Endothelial cell of umbilical vein (primary cell): ENCODE results near the gene OR1Q1. TPM values are rescaled to one million over a fixed set of nuclear protein-coding genes. Genes with fewer than 3 reads are reported as not detected.

Experiments used
- BruUV-seq: library from RNA; stranded (reverse); fragments of 400-500 nt; replicated peaks from 2 replicates; lab custom pipeline; 2021; lab: Mats Ljungman, UMichigan
- CTCF ChIA-PET: fragments of 300-600, 350-600 bp; sonication (Branson Sonifier 250); formaldehyde crosslinking; loops from one replicate; lab custom pipeline; 2021; ENCODE audit warnings: antibody characterized with exemption, inconsistent platforms; lab: Charles Lee
- POLR2A ChIA-PET: fragments of 300-600, 350-600 bp; sonication (Branson Sonifier 250); formaldehyde crosslinking; loops from one replicate; lab custom pipeline; 2021; ENCODE audit warnings: antibody characterized with exemption, inconsistent platforms; lab: Charles Lee
- DNase-seq: peaks from one replicate; pipeline ENCODE4 v3.0.0-alpha.2; 2011; ENCODE audit warnings: low read depth, low spot score
- FAIRE-seq: peaks from 2 replicates; lab custom pipeline; 2011; peaks lifted over from hg19 to GRCh38; lab: Jason Lieb, UNC
- H2AFZ ChIP-seq: 2 replicates; pipeline ENCODE4 v1.6.0; 2012; ENCODE audit warnings: low read depth, low read length, control low read depth, inconsistent platforms
- H3K27ac ChIP-seq: 2 replicates; pipeline ENCODE4 v1.5.1; 2011; ENCODE audit warnings: low read depth, mild to moderate bottlenecking, control low read depth, low read length, moderate library complexity; ENCODE audit not compliant: insufficient read depth
- H3K27me3 ChIP-seq, 2 experiments: 2 replicates each; pipeline versions ENCODE4 v1.6.0 to v1.6.1; 2011; ENCODE audit warnings: low read length in 2 of 2, mixed read lengths in 1 of 2; ENCODE audit not compliant: control insufficient read depth in 2 of 2, insufficient read depth in 2 of 2
- H3K36me3 ChIP-seq, 2 experiments: 2 replicates in 1 of 2; 3 replicates in 1 of 2; pipeline ENCODE4 v1.5.1; 2011; ENCODE audit warnings: low read length in 2 of 2, mild to moderate bottlenecking in 1 of 2, moderate library complexity in 1 of 2; ENCODE audit not compliant: control insufficient read depth in 2 of 2, insufficient read depth in 2 of 2; ENCODE audit errors: extremely low read depth in 1 of 2
- H3K4me1 ChIP-seq: 3 replicates; pipeline ENCODE4 v1.5.1; 2011; ENCODE audit warnings: mild to moderate bottlenecking, low read length; ENCODE audit not compliant: control insufficient read depth, insufficient read depth; ENCODE audit errors: extremely low read depth
- H3K4me2 ChIP-seq: 2 replicates; pipeline ENCODE4 v1.6.1; 2011; ENCODE audit warnings: low read length, control low read depth, mixed read lengths; ENCODE audit not compliant: insufficient read depth
- H3K4me3 ChIP-seq, 3 experiments: fragments of 200-600 bp in 1 of 3; sonication (generic), shearing (Covaris generic) in 1 of 3; replicated peaks in 1 of 3; 2 replicates each; pipeline ENCODE4 v1.5.1; 2011 to 2016; ENCODE audit warnings: control low read depth in 3 of 3, low read length in 3 of 3, mild to moderate bottlenecking in 2 of 3, inconsistent platforms in 1 of 3, low read depth in 1 of 3, moderate library complexity in 1 of 3; ENCODE audit not compliant: insufficient read depth in 1 of 3
- H3K79me2 ChIP-seq: 2 replicates; pipeline ENCODE4 v1.6.0; 2012; ENCODE audit warnings: low read length, inconsistent platforms; ENCODE audit not compliant: control insufficient read depth, insufficient read depth
- H3K9ac ChIP-seq: replicated peaks from 2 replicates; pipeline ENCODE3; 2011; ENCODE audit warnings: low read length, control low read depth; ENCODE audit not compliant: insufficient read depth; ENCODE audit errors: extremely low read depth
- H3K9me1 ChIP-seq: replicated peaks from 3 replicates; pipeline ENCODE4 v1.6.0; 2011; ENCODE audit warnings: mild to moderate bottlenecking, low read length; ENCODE audit not compliant: control insufficient read depth, insufficient read depth; ENCODE audit errors: extremely low read depth
- H3K9me3 ChIP-seq: replicated peaks from 2 replicates; pipeline ENCODE4 v1.5.1; 2012; ENCODE audit warnings: low read length, inconsistent platforms; ENCODE audit not compliant: control insufficient read depth, insufficient read depth
- H4K20me1 ChIP-seq: replicated peaks from 2 replicates; pipeline ENCODE3; 2011; ENCODE audit warnings: mild to moderate bottlenecking, low read length; ENCODE audit not compliant: control insufficient read depth, insufficient read depth; ENCODE audit errors: extremely low read depth
- CTCF ChIP-seq, 2 donors: IDR thresholded peaks; 1 replicate in 1 of 2; 2 replicates in 1 of 2; pipeline ENCODE4 v1.5.1; 2011; ENCODE audit warnings: low read length in 2 of 2, mild to moderate bottlenecking in 2 of 2, moderate library complexity in 2 of 2, control low read depth in 1 of 2, inconsistent platforms in 1 of 2, low read depth in 1 of 2; ENCODE audit not compliant: insufficient read depth in 1 of 2; ENCODE audit errors: extremely low read depth in 1 of 2
- EZH2 ChIP-seq: IDR thresholded peaks from 2 replicates; pipeline ENCODE4 v1.6.1; 2012; ENCODE audit warnings: borderline replicate concordance, low read depth, mild to moderate bottlenecking, moderate library complexity, low read length, inconsistent platforms; ENCODE audit not compliant: severe bottlenecking
- GATA2 ChIP-seq: IDR thresholded peaks from 2 replicates; pipeline ENCODE4 v1.7.0; 2011; ENCODE audit warnings: low read depth, mild to moderate bottlenecking, moderate library complexity, mixed read lengths, low read length; ENCODE audit not compliant: insufficient read length, insufficient read depth
- MYC ChIP-seq: IDR thresholded peaks from one replicate; pipeline ENCODE4 v1.6.1; 2011; ENCODE audit warnings: mild to moderate bottlenecking, low read depth, low read length
- POLR2A ChIP-seq: IDR thresholded peaks from 2 replicates; pipeline ENCODE4 v1.6.1; 2012; ENCODE audit warnings: low read depth, mild to moderate bottlenecking, control low read depth, low read length
- POLR2AphosphoS5 ChIP-seq: IDR thresholded peaks from 2 replicates; pipeline ENCODE4 v1.6.1; 2012; ENCODE audit warnings: low read depth, mild to moderate bottlenecking, control low read depth, low read length, moderate library complexity; ENCODE audit not compliant: insufficient read depth
- dilution Hi-C: fragments of 300-500 bp; cut with MboI; formaldehyde crosslinking; loops from one replicate; pipeline ENCODE4 v1.15.0; 2019; ENCODE audit warnings: low sequenced_read_pairs; ENCODE audit not compliant: extremely low pct_ligation_motif_present
- intact Hi-C: fragments of 100-400 bp; cut with micrococcal nuclease; formaldehyde crosslinking; loops from one replicate; pipeline ENCODE4 v1.10.0; 2022
- polyA plus RNA-seq, 4 experiments: library from polyadenylated mRNA; depleted of rRNA in 3 of 4; stranded (reverse) in 3 of 4; unstranded in 1 of 4; fragments of >200 nt; gene quantifications; 2 replicates each; pipeline versions ENCODE4 v1.2.1 to v1.2.3, GENCODE V29; 2011 to 2012; ENCODE audit warnings: missing spikeins in 1 of 4
- total RNA-seq: library from RNA; stranded (reverse); gene quantifications from 2 replicates; pipeline ENCODE4 v1.2.3, GENCODE V29; 2021

The OR1Q1 gene
- total and polyA plus RNA-seq, 2 donors (not counting 3 experiments of a cell fraction or from before 2014, with no cell fraction given): not detected

DNA sequence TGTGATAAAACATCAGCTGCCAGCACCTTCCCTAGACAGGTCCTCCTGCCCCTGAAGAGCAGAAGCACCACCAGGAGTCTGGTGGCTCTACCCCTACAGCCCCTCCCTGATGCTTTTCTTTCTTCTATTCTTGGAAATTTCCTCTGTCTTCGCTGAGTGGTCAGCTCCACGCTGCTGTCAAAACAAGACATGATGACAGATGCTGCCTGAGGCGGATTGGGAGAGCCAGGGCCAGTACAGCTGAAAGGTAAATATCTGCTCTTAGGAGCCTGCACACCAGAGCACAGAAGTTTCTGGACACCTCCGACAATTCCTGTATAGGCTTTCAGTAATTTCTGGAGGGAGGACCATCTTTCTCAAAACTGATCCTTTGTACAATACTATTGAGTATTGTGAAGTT, 4.7 kb upstream of the OR1Q1 start:
- FAIRE-seq (no peak), DNase-seq (no peak)
- intact Hi-C loops: no loop called here
- Histone ChIP-seq H3K79me2 (no peaks in the 10 kb centered on the region), H3K4me3 (no peak overlapping the region), H3K9me3 (no peaks in the 10 kb centered on the region), H4K20me1 (no peaks in the 10 kb centered on the region), H3K9ac (no peak overlapping the region), H3K27ac (no peak overlapping the region), H3K9me1 (no peaks in the 10 kb centered on the region), H2AFZ (no peak overlapping the region), H3K4me2 (no peak overlapping the region), H3K4me1 (no peaks in the 10 kb centered on the region), H3K36me3 (no peaks in the 10 kb centered on the region), H3K27me3 (peaks cover 0 to 2% of the 10 kb centered on the region in 2 experiments)
- BruUV-seq: no TSS peak
- TF ChIP-seq EZH2 (no peak), POLR2A (no peak), GATA2 (no peak), POLR2AphosphoS5 (no peak), MYC (no peak), CTCF (IDR thresholded peaks at IDR 0.05; ENCODE audit: extremely low read depth in 1 of 2, insufficient read depth in 1 of 2, low read depth in 1 of 2, low read length in 2 of 2) (no peak)
- CTCF ChIA-PET: no interaction called here
- POLR2A ChIA-PET: no interaction called here
- dilution Hi-C loops: no loop called here

DNA sequence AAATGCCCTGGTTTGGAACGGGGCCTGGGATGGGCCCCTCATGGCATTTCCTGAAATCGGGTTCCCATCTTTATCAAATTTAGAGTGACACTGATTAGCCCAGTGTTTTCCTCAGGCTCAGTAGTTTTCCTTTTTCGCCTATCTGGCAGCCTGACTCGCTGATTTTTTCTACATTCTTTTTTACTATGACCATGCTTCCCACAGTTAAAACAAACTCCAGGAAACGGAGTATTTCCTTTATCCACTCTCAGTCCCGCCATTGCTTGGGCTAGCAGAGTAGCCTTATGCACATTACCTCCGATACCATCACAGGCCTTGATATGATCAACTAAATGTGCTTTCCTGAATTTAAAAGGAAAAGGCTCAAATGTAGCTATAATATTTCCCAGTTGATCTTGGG, 5.5 kb downstream of the OR1Q1 start:
- Histone ChIP-seq H3K79me2 (no peaks in the 10 kb centered on the region), H3K27ac (no peak overlapping the region), H3K9ac (no peak overlapping the region), H3K4me3 (no peak overlapping the region), H3K4me1 (no peaks in the 10 kb centered on the region), H3K27me3 (peaks cover 4 to 5% of the 10 kb centered on the region in 2 experiments), H3K36me3 (no peaks in the 10 kb centered on the region), H3K9me1 (no peaks in the 10 kb centered on the region), H3K9me3 (no peaks in the 10 kb centered on the region), H3K4me2 (no peak overlapping the region), H4K20me1 (no peaks in the 10 kb centered on the region), H2AFZ (no peak overlapping the region)
- dilution Hi-C loops: no loop called here
- TF ChIP-seq POLR2AphosphoS5 (no peak), MYC (no peak), GATA2 (no peak)
- FAIRE-seq: no peak
- peak; percentile 36 for DNase-seq
- intact Hi-C loops: no loop called here
- CTCF ChIA-PET: interaction anchor here (1.1 to 1.3 kb wide), 2 partner anchors 65 to 120 kb away, joined by 3 read pairs; no protein-coding TSS in a partner anchor
- POLR2A ChIA-PET: no interaction called here
- BruUV-seq: no TSS peak
